Lower leg skin (tissue), 4 donors: Measurements from ENCODE around the gene CCDC88B. TPM values are rescaled to one million over a fixed set of nuclear protein-coding genes. Genes with fewer than 3 reads are reported as not detected.
"Not testable (repeated sequence)": the region's sequence is repeated elsewhere in the genome, so short reads cannot be mapped to it uniquely, and the experiment has no call there.

Experiments used
- DNase-seq, 2 donors: peaks; one replicate each; pipeline ENCODE4 v3.0.0-alpha.2; 2019; ENCODE audit warnings: low spot score in 2 of 2
- H3K4me3 ChIP-seq: fragments of 200-600 bp; sonication (generic); 2 replicates; pipeline ENCODE4 v1.5.1; 2017; ENCODE audit warnings: mild to moderate bottlenecking, low read depth; ENCODE audit not compliant: poor library complexity, severe bottlenecking
- POLR2A ChIP-seq, 2 donors: fragments of 450-650 bp; IDR thresholded peaks; one replicate each; pipeline ENCODE4 v1.6.1; 2016 to 2017; ENCODE audit warnings: antibody characterized with exemption in 2 of 2, mild to moderate bottlenecking in 1 of 2, moderate library complexity in 1 of 2
- WGBS, 2 donors: methylation state at CpG; one replicate each; pipeline ENCODE4 v1.1.5; 2018; 5-methylcytosine and 5-hydroxymethylcytosine counted together
- intact Hi-C: fragments of 100-400 bp; cut with DNase I; formaldehyde crosslinking; loops from one replicate; pipeline ENCODE4 v1.15.0; 2023; ENCODE audit warnings: low total_unique reads
- total RNA-seq, 4 donors: library from RNA; depleted of rRNA; stranded (reverse); fragments of >200 nt; gene quantifications; one replicate each; pipeline ENCODE4 v1.1.0, GENCODE V29; 2016
- TF ChIP-seq, protein P1 (sequence below), 3 donors: fragments of 450-650 bp; IDR thresholded peaks; one replicate each; pipeline ENCODE4 v1.5.1; 2016; ENCODE audit warnings: antibody characterized with exemption in 3 of 3, mild to moderate bottlenecking in 3 of 3, moderate library complexity in 2 of 3

CCDC88B gene
- total RNA-seq, 4 donors from 2014 or later, result 2.6 to 9.5 (median 4.8) TPM

DNA sequence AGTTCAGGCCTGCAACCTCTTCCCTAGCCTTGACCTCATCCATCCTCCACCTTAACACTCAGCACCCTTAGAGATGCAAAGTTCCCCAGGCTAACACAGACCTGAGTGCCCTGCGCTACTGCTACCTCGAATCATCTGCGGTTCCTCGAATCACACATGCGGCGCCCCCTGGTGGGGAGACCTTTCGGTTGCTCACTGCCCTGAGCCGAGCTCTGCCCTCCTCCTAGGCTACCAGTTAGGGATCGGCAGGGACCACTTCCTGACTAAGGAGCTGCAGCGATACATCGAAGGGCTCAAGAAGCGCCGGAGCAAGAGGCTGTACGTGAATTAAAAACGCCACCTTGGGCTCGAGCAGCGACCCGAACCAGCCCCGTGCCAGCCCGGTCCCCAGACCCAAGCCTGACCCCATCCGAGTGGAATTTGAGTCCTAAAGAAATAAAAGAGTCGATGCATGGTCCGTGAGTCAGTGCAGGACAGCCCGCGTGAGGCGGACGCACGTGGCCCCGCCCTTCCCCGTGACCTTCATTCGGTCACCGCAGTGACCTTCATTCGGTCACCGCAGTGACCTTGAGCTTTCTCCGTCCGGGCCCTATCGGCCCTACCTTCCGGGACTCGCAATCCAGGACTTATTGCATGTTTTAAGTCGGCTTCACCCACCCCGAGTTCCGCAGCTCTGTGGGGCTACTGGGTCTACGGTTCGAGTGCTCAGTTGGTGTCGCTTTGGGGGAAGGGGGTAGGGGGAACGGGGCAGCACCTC lies 35.5 kb upstream of the CCDC88B start:
- whole genome bisulfite sequencing, 2 donors, result 0 to 1% methylated on average over 39 to 46 of the region's 46 CpGs
- DNase-seq, result peak; percentile 92 to 99
- intact Hi-C loops, result loop anchor here (5.0 kb wide), 1 partner anchor 97 kb away; the partner anchor contains the start of gene FERMT3
- TF ChIP-seq, protein P1, sequence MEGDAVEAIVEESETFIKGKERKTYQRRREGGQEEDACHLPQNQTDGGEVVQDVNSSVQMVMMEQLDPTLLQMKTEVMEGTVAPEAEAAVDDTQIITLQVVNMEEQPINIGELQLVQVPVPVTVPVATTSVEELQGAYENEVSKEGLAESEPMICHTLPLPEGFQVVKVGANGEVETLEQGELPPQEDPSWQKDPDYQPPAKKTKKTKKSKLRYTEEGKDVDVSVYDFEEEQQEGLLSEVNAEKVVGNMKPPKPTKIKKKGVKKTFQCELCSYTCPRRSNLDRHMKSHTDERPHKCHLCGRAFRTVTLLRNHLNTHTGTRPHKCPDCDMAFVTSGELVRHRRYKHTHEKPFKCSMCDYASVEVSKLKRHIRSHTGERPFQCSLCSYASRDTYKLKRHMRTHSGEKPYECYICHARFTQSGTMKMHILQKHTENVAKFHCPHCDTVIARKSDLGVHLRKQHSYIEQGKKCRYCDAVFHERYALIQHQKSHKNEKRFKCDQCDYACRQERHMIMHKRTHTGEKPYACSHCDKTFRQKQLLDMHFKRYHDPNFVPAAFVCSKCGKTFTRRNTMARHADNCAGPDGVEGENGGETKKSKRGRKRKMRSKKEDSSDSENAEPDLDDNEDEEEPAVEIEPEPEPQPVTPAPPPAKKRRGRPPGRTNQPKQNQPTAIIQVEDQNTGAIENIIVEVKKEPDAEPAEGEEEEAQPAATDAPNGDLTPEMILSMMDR (IDR thresholded peaks at IDR 0.05), result peak in 1 of 3 donors; percentile 79
- TF ChIP-seq POLR2A (IDR thresholded peaks at IDR 0.05), result no peak
- peak overlapping the region; percentile 25 for H3K4me3 ChIP-seq

DNA sequence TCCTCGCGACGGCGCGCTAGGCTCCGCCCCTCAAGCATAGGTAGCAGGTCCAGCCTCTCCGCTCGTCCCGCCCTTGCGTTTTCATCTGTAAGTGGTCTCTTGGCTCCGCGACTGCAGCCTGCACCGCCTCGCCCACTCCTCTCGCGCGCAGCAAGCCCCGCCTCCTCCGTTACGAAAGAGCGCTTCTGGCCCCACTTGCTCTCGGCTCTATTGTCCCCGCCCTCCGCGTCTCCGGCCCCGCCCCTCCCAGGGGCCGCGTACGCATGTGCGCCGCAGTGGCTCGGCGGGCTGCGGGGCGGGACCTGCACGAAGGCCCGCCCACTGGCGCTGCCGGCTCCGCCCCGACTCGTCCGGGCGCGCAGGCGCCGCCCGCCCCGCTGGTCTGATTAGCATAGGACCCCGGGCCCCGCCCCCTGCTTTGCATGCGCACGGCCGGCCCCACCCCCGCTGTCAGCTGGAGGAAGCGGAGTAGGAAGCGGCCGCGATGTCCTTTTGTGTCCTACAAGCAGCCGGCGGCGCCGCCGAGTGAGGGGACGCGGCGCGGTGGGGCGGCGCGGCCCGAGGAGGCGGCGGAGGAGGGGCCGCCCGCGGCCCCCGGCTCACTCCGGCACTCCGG lies 34.8 kb upstream of the CCDC88B start, which contains the start of gene ESRRA:
ESRRA (plus strand) TSS at position 450 of the 616 bp plus-strand sequence. CDS start 1,656 bp downstream, outside the sequence.
- TF ChIP-seq, protein P1 (IDR thresholded peaks at IDR 0.05), result no peak
- TF ChIP-seq POLR2A (IDR thresholded peaks at IDR 0.05), result no peak
- intact Hi-C loops, result no loop called here
- DNase-seq, result peak; percentile 99 to 100
- 1% methylated on average over 33 of the region's 81 CpGs for WGBS, 2 donors
- H3K4me3 ChIP-seq, result peak within 1 kb of the TSS; percentile 72

DNA sequence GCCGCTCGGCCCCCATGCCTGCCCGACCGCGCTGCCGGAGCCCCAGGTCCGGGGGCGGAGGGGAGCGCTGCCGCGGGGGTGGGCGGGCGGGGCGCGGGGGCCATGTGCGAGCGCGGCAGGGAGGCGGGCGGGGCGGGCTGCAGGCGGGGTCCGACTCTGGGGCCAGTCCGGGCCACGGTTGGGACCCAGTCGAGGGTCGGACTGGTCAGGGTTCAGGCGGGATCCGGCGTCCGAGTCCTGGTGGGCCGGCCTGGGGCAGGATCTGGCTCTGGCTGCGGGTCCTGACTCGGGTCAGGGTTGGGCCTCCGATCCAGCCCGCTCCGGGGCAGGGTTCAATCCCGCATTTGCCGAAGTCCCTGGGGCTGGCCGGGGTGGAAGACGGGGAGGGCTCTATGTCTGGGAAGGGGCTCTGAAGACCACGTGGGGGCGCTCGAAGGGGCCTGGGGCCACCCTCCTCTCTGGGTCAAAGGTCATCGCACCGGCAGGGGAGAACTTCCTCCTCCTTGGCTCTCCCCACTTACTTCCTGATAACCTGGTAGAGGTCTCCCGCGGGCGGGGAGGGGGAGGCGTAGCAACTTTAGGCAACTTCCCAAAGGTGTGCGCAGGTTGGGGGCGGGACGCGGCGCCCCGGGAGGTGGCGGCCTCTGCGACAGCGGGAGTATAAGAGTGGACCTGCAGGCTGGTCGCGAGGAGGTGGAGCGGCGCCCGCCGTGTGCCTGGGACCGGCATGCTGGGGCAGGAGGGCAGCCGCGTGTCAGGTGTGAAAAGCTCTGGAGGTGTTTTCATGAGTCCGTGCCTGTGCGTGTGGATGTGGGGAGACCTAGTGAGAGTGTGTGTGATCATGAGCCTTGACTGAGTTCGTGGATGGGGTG lies 34.1 kb upstream of the CCDC88B start:
- WGBS, 2 donors, result 1 to 2% methylated on average over 25 to 46 of the region's 71 CpGs
- DNase-seq, result peak; percentile 65 to 94
- intact Hi-C loops, result no loop called here
- no peak for TF ChIP-seq POLR2A (IDR thresholded peaks at IDR 0.05)
- TF ChIP-seq, protein P1 (IDR thresholded peaks at IDR 0.05), result no peak
- H3K4me3 ChIP-seq, result peak overlapping the region; percentile 72

DNA sequence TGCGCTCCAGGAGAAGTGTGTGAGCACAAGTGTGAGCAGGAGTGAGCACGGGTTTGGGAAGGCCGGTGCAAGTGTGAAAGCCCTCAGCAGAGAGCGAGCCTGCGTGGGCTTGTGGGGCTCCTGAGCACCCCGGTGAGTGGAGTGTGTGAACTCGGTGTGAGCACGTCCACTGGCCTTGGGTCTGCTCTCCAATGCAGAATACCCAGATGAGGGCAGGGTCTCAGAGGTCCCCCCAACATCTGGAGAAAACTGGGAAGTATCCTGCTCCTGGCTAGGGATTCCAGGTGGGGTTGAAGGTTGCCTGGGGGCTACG lies 33.5 kb upstream of the CCDC88B start:
- peak overlapping the region; percentile 72 for H3K4me3 ChIP-seq
- no peak for TF ChIP-seq POLR2A (IDR thresholded peaks at IDR 0.05)
- TF ChIP-seq, protein P1 (IDR thresholded peaks at IDR 0.05), result no peak
- DNase-seq, result no peak
- intact Hi-C loops, result no loop called here
- WGBS, 2 donors, result 18 to 22% methylated on average over 9 of the region's 9 CpGs

DNA sequence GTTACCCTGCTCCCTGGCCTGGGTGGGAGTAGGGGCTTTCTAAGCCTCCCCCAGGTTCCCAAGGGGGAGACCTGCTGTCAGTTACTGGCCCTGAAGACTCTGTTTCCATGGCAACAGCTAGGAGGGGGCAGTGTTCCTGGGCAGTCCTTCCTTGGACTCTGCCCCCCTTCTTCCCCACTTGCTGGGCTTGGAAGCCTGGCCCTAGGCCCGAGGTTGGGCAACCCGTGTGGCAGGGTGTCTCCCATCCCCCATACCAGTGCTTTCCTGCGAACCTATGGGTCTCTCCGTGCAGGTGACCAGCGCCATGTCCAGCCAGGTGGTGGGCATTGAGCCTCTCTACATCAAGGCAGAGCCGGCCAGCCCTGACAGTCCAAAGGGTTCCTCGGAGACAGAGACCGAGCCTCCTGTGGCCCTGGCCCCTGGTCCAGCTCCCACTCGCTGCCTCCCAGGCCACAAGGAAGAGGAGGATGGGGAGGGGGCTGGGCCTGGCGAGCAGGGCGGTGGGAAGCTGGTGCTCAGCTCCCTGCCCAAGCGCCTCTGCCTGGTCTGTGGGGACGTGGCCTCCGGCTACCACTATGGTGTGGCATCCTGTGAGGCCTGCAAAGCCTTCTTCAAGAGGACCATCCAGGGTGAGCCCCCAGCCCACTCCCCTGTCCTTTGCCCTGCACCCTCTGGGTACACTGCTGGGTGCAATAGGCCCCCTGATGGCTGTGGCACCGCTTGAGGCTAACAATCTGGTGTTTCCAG lies 33.0 kb upstream of the CCDC88B start:
- no peak for DNase-seq
- intact Hi-C loops, result no loop called here
- H3K4me3 ChIP-seq, result no peak overlapping the region
- 41 to 74% methylated on average over 6 to 13 of the region's 15 CpGs for WGBS, 2 donors
- TF ChIP-seq, protein P1 (IDR thresholded peaks at IDR 0.05), result no peak
- TF ChIP-seq POLR2A (IDR thresholded peaks at IDR 0.05), result no peak

DNA sequence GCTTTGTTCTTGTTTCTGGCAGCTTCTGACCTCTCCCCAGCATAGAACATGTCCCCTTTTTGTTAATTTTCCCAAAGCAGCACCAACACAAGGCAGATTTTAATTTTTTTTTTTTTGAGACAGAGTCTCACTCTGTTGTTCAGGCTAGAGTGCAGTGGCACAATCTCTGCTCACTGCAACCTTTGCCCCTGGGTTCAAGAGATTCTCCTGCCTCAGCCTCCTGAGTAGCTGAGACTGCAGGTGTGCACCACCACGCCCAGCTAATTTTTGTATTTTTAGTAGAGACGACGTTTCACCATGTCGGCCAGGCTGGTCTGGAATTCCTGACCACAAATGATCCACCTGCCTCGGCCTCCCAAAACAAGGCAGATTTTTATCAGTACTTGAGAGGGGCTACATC lies 32.2 kb upstream of the CCDC88B start:
- DNase-seq, intact Hi-C loops: not testable (repeated sequence)
- WGBS, 2 donors, result 85 to 92% methylated on average over 5 of the region's 5 CpGs

More for the DNA sequence above, 32.2 kb upstream of the CCDC88B start:
- not testable (repeated sequence) for H3K4me3 ChIP-seq
